DOHH2 (cell line): Measurements from ENCODE around the gene CFAP100.

Experiments
- H3F3A ChIP-seq: fragments of 200-600 bp; sonication (generic), shearing (Covaris generic); 2 replicates; pipeline ENCODE4 v1.6.0; 2016; ENCODE audit warnings: antibody characterized with exemption, mild to moderate bottlenecking; ENCODE audit not compliant: control insufficient read depth, insufficient read depth
- H3K27ac ChIP-seq: fragments of 200-600 bp; sonication (generic); 2 replicates; pipeline ENCODE4 v1.5.1; 2014; ENCODE audit warnings: low read depth, mild to moderate bottlenecking, low read length, moderate library complexity
- H3K27me3 ChIP-seq: fragments of 200-600 bp; sonication (generic); 2 replicates; pipeline ENCODE4 v1.6.1; 2014; ENCODE audit warnings: mild to moderate bottlenecking, low read length, mixed read lengths; ENCODE audit not compliant: control insufficient read depth
- H3K36me3 ChIP-seq: fragments of 200-600 bp; sonication (generic); 2 replicates; pipeline ENCODE4 v1.6.1; 2014; ENCODE audit warnings: mild to moderate bottlenecking, low read length, moderate library complexity, mixed read lengths; ENCODE audit not compliant: control insufficient read depth
- H3K4me1 ChIP-seq: fragments of 200-600 bp; sonication (generic); 2 replicates; pipeline ENCODE4 v1.6.1; 2014; ENCODE audit warnings: mild to moderate bottlenecking, low read length, mixed read lengths; ENCODE audit not compliant: control insufficient read depth
- H3K4me2 ChIP-seq: fragments of 200-600 bp; sonication (generic); 2 replicates; pipeline ENCODE4 v1.6.0; 2014; ENCODE audit warnings: mild to moderate bottlenecking, low read length, moderate library complexity
- H3K4me3 ChIP-seq: fragments of 200-600 bp; sonication (generic); 2 replicates; pipeline ENCODE4 v1.5.1; 2014; ENCODE audit warnings: mild to moderate bottlenecking, low read length, mixed read lengths
- H3K79me2 ChIP-seq: fragments of 200-600 bp; sonication (generic); 2 replicates; pipeline ENCODE4 v1.6.1; 2014; ENCODE audit warnings: mild to moderate bottlenecking, low read length, mixed read lengths; ENCODE audit not compliant: control insufficient read depth
- H3K9me2 ChIP-seq: fragments of 200-600 bp; sonication (generic); replicated peaks from 2 replicates; pipeline ENCODE4 v1.6.1; 2014; ENCODE audit warnings: mild to moderate bottlenecking, low read length, mixed read lengths; ENCODE audit not compliant: control insufficient read depth
- H3K9me3 ChIP-seq: fragments of 200-600 bp; sonication (generic); 2 replicates; pipeline ENCODE4 v1.6.1; 2014; ENCODE audit warnings: antibody characterized with exemption, low read length, mixed read lengths; ENCODE audit not compliant: control insufficient read depth, insufficient read depth
- H4K20me1 ChIP-seq: fragments of 200-600 bp; sonication (generic); 2 replicates; pipeline ENCODE4 v1.6.0; 2014; ENCODE audit warnings: low read depth, mild to moderate bottlenecking, antibody characterized with exemption, low read length, moderate library complexity; ENCODE audit not compliant: control insufficient read depth, insufficient read depth
- CTCF ChIP-seq: fragments of 200-600 bp; sonication (generic); IDR thresholded peaks from one replicate; pipeline ENCODE4 v1.5.1; 2014; ENCODE audit warnings: antibody characterized with exemption, mild to moderate bottlenecking, low read depth, low read length; ENCODE audit not compliant: poor library complexity, severe bottlenecking
- EZH2phosphoT487 ChIP-seq: fragments of 200-600 bp; sonication (generic); IDR thresholded peaks from 2 replicates; pipeline ENCODE4 v1.6.1; 2017; ENCODE audit warnings: borderline replicate concordance, mild to moderate bottlenecking, antibody characterized with exemption, low read length, moderate library complexity, mixed read lengths

CFAP100 gene

GRCh38 chr3:126465928-126466544 is 71.3 kb downstream of the CFAP100 start:
- Histone ChIP-seq H3K4me3 (no peak overlapping the region), H3K9me2 (no peaks in the 10 kb centered on the region), H3K79me2 (peaks cover 53% of the 10 kb centered on the region), H3K4me2 (no peak overlapping the region), H3K4me1 (no peaks in the 10 kb centered on the region), H3K27ac (no peak overlapping the region), H3F3A (no peaks in the 10 kb centered on the region), H3K36me3 (peaks cover 95% of the 10 kb centered on the region), H3K9me3 (no peaks in the 10 kb centered on the region), H4K20me1 (peaks cover 11% of the 10 kb centered on the region), H3K27me3 (no peaks in the 10 kb centered on the region)
- no peak for TF ChIP-seq CTCF
- TF ChIP-seq EZH2phosphoT487, result no peak

- Histone ChIP-seq H4K20me1 (peaks cover 11% of the 10 kb centered on the region), H3K9me3 (no peaks in the 10 kb centered on the region), H3K4me2 (no peak overlapping the region), H3F3A (no peaks in the 10 kb centered on the region), H3K36me3 (peaks cover 95% of the 10 kb centered on the region), H3K9me2 (no peaks in the 10 kb centered on the region), H3K79me2 (peaks cover 55% of the 10 kb centered on the region), H3K4me1 (peaks cover 2% of the 10 kb centered on the region), H3K4me3 (no peak overlapping the region), H3K27ac (no peak overlapping the region), H3K27me3 (no peaks in the 10 kb centered on the region)
- TF ChIP-seq EZH2phosphoT487 (no peak), CTCF (no peak)
Measured at GRCh38 chr3:126466886-126467610, 72.3 kb downstream of the CFAP100 start.

- Histone ChIP-seq H3K9me3 (no peaks in the 10 kb centered on the region), H3K4me3 (no peak overlapping the region), H3K9me2 (no peaks in the 10 kb centered on the region), H3F3A (no peaks in the 10 kb centered on the region), H3K79me2 (peaks cover 60% of the 10 kb centered on the region), H3K27me3 (no peaks in the 10 kb centered on the region), H3K4me1 (peaks cover 7% of the 10 kb centered on the region), H3K4me2 (no peak overlapping the region), H4K20me1 (peaks cover 17% of the 10 kb centered on the region), H3K27ac (no peak overlapping the region), H3K36me3 (peaks cover 95% of the 10 kb centered on the region)
- TF ChIP-seq CTCF (no peak), EZH2phosphoT487 (no peak)
Measured at GRCh38 chr3:126467611-126467955, 72.9 kb downstream of the CFAP100 start.
